Measurements from ENCODE around the gene BCL11A.

The BCL11A gene

DNA sequence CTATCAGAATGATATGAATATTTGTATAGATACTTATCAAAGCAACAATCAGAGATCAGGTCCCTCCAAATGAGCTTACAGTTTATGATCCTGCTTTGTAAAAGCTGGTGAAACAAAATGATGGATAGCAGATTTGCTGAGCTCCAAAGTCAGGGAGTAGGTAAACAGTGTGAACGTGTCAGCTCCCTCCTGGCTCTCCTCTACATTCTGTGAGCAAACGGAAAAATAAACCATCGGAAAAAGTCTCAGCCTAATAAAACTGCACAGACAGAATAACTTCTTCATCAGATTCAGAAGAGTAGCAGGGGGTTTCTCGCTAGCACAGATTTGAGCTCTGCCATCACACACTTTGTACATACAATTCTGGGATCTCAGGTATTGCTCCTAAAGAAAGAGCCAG, 51.3 kb downstream of the BCL11A start:
- peak; percentile 9 for DNase-seq

GRCh38 chr2:60500861-60501260, 52.6 kb downstream of the BCL11A start:
- DNase-seq, result no peak

DNA sequence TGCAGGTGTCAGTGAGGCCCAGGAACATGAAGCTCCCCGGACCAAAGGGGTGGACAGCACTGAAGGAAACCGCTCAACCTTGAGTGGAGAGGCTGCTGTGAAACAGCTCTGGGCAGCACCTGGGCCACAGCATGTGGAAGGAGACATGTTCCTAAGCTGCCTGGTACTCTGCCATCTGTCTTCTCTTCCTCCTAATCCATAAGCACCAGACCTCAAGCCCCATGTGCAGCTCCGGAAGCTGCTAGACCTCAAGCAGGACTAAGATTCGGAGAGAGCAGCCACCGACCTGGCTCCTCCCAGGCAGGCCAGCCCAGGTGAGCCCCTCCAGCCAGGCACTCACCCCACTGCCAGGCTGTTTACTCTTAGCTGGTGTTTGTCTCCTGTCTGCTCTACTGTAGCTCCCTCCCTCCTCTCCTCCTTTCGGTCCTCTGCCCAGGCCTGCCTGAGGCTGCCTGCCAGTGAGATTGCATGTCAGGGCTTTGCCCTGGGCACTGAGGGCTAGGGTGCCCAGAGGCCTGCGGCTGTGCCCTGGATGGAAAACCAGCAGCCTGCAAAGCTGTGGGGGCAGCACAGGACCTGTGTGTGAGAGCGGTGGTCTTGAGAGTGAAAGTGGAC, 53.7 kb downstream of the BCL11A start:
- DNase-seq, result no peak

GRCh38 chr2:60498816-60499429, 54.5 kb downstream of the BCL11A start:
- DNase-seq, result no peak

GRCh38 chr2:60498127-60498815, 55.2 kb downstream of the BCL11A start:
- no peak for DNase-seq

- no peak for DNase-seq
Measured at GRCh38 chr2:60497500-60497899, 56.0 kb downstream of the BCL11A start.

DNA sequence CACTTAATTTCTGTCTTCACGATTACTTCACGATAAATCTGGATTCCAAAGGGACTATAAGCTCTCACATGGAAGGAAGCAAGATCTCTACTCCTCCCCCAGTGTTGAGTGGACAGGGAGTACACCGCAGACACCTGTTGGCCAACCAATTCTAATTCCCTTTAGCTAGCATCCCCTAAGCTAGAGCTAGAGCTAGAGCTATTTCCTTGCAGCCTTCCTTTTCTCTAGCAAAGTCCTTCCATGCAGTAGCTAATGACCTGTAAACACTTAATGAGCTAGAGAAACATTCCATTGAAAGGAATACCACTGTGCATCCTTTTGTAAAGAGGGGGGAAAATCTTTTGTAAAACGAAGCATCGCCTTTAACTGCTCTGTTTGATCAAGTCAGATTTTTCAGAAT, 56.5 kb downstream of the BCL11A start:
- DNase-seq, result no peak

- no peak for DNase-seq
Measured at GRCh38 chr2:60496475-60496874, 57.0 kb downstream of the BCL11A start.

DNA sequence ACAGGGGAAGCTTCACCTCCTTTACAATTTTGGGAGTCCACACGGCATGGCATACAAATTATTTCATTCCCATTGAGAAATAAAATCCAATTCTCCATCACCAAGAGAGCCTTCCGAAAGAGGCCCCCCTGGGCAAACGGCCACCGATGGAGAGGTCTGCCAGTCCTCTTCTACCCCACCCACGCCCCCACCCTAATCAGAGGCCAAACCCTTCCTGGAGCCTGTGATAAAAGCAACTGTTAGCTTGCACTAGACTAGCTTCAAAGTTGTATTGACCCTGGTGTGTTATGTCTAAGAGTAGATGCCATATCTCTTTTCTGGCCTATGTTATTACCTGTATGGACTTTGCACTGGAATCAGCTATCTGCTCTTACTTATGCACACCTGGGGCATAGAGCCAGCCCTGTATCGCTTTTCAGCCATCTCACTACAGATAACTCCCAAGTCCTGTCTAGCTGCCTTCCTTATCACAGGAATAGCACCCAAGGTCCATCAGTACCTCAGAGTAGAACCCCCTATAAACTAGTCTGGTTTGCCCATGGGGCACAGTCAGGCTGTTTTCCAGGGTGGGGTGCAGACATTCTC, 58.3 kb downstream of the BCL11A start:
- no peak for DNase-seq

- no peak for DNase-seq
Measured at GRCh38 chr2:60493804-60494387, 59.6 kb downstream of the BCL11A start.

DNA sequence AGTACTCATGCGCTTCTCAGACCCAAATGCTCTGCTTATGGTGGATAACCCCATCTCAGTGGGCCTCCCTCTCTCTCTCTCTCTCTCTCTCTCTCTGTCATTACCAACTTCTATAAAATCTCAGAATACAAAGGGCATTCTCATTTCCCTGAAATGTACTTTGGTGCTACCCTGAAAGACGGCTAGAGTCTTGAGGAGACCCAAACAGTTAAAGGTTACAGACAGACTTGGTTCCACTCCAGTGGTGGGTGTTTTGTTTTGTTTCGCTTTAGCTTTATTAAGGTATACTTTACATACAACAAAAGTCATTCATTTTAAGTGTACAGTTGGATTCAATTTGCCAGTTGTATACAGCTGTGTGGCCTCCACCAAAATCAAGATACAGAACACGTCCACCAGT, 60.9 kb downstream of the BCL11A start:
- no peak for DNase-seq

GRCh38 chr2:60490848-60491247, 62.6 kb downstream of the BCL11A start:
- DNase-seq, result no peak

- DNase-seq, result no peak
Measured at GRCh38 chr2:60490441-60490840, 63.0 kb downstream of the BCL11A start.

DNA sequence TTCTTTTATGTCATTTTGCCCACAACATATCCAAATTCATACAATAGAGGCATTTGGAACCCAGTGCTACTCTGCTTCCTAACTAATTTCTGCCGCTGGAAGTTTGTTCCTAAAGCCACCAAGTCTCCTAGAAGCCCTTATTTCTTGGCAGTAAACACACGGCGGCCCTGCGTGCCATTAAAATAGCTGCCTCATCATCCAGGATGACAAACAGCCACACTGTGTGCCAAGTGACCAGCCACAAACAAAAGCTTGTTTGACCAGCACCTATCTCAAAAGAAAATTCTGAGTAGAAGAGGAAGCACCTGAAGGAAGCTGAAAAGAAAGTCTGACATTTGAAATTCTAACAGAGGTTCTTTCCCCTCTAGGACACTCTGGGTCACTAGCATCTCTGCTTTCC, 64.2 kb downstream of the BCL11A start:
- DNase-seq, result no peak

GRCh38 chr2:60488291-60488690, 65.2 kb downstream of the BCL11A start:
- DNase-seq, result no peak

DNA sequence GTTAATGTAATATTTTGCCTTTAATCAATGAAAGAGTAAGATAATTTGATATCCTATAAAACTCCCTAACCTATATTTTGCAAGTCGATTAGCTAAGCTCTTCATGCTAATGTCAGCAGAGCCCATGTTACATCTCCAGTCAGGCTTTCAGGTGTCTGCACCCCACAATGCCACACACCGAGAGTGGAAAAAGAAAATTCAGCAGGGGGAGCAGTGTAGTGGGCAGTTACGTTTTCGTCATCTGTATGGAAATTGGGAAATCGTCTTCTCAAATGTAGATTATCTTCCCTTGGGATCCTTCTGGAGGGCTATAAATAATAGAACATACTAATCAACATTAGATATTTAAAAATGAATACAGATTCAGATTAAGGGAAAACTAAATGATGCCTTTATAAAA, 66.3 kb downstream of the BCL11A start:
- peak; percentile 2 for DNase-seq

- peak; percentile 10 for DNase-seq
Measured at GRCh38 chr2:60486551-60486950, 66.9 kb downstream of the BCL11A start.

- no peak for DNase-seq
Measured at GRCh38 chr2:60486067-60486466, 67.4 kb downstream of the BCL11A start.

DNA sequence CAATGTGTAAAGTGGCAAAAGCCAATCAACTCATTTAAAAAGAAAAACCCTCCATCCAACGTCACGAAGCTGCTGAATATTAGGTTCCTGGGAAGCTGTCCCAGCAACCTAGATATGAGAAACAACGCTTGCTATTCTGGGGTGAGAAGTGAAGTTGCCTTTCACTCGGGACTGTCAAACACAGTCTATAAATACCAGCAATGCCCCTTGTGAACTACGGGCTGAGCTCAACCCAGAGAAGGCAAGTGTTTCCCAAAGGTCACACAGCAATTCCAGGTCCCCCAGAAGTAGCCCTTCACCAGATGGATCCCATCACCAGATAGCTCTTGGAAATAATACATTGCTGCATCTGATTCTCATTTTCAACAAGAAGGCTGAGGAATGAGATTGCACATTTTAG, 67.9 kb downstream of the BCL11A start:
- no peak for DNase-seq

DNA sequence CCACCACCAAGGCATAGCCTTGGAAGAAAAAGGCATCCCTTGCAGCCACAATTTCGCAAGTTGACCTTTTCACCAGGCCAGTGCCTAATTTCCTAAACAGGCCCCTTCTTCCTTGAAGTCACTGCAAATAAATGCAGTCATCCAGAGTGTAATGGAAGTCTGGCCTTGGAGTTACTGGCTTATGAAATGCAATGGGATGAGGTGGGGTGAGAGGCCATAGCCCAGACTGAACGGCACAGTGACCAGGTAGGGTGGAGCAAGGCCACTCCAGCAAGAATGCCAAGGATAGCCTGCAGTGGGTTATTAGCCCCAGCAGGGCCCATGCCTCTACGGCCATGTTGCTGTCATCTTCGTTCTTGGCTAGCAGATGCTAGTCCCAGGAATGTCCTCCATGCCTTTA, 68.4 kb downstream of the BCL11A start:
- no peak for DNase-seq

DNA sequence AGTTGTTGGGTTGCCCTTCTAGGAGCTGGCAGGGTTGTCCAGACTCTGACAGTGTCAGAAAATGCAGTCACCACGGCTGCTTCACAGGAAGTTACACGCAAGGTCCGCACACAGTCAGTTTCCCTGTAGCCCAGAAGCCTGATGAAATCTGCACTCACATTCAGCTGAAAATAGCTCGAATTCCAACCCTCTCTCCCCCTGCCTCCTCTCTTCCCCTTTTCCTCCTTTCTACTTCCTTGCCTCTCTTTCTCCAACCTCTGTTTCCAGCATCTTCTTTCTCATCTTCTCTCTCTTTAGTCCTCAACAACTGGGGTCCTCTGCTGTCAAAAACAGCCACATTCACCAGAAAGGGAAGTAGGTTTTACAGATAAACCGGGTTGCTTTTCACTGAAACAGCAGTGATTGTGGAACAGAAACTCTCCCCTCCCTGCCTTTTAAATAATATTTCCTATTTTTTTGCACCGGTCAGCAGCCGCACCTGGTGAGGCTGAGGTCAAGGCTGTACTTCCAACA, 69.3 kb downstream of the BCL11A start:
- DNase-seq, result peak; percentile 44

DNA sequence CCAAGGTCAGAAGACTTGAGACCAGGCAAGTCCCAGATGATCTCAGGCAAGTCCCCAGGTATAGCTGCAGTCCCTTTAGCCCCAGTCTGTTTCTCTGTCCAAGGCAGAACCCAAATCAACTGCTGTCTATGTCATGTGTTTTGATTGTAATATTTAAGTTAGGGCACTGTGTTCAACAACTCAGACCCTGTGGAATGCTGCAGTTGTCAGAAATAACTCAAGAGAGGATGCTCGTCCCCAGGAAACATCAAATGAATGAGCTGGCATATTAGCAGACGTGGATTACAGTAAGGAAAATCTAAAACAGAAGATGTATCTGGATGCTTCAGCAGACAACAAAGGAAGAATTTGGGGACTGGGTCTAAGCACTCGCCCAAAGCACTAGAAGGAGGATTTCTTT, 70.1 kb downstream of the BCL11A start:
- DNase-seq, result peak; percentile 31

DNA sequence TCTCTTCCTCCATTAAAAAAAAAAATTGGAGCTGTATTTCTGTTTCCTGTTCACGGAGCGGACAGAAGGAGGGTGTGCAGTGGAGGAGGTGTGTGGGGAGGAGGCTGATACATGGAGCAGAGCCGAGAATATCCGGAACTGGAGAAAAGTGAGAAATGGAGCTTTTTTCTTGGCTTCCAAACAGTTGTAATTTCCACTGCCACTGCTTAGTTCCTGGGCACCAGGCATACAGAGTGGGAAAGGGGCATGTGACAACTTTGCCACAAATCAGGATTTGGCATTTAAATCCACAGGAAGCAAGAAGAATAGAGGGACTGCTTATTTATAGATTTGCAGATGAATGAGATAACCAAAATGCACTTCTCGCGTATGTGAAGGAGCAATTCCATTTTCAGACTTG, 71.2 kb downstream of the BCL11A start:
- DNase-seq, result no peak

GRCh38 chr2:60481257-60481656, 72.2 kb downstream of the BCL11A start:
- DNase-seq, result no peak
